WTC11 (cell line): Measurements from ENCODE around the gene KLHDC3. TPM values are rescaled to one million over a fixed set of nuclear protein-coding genes. Genes with fewer than 3 reads are reported as not detected.

ENCODE experiments used
- ATAC-seq: fragments of 200-7000 bp; cut with Tn5 transposase; 2 replicates; pipeline ENCODE4 v1.10.0; 2021; ENCODE audit warnings: mild to moderate bottlenecking, moderate library complexity
- CTCF ChIA-PET: fragments of 300-600 bp; sonication (Branson Sonifier 250); formaldehyde crosslinking; loops from one replicate; lab custom pipeline; 2021; ENCODE audit warnings: antibody characterized with exemption; lab: Charles Lee
- POLR2A ChIA-PET: fragments of 350-600 bp; sonication (Branson Sonifier 250); formaldehyde crosslinking; loops from one replicate; lab custom pipeline; 2021; ENCODE audit warnings: antibody characterized with exemption; lab: Charles Lee
- DNase-seq: peaks from one replicate; pipeline ENCODE4 v3.0.0; 2021; ENCODE audit warnings: low spot score
- H3K27ac Mint-ChIP-seq: 2 replicates; pipeline ENCODE4 v1.8.0; 2021; ENCODE audit warnings: mixed read lengths
- H3K27me3 Mint-ChIP-seq: 2 replicates; pipeline ENCODE4 v1.8.0; 2021; ENCODE audit warnings: low read depth, mild to moderate bottlenecking, moderate library complexity, mixed read lengths
- H3K36me3 Mint-ChIP-seq: 2 replicates; pipeline ENCODE4 v1.8.0; 2021; ENCODE audit warnings: mixed read lengths
- H3K4me1 Mint-ChIP-seq: 2 replicates; pipeline ENCODE4 v1.8.0; 2022; ENCODE audit warnings: mixed read lengths
- H3K4me3 Mint-ChIP-seq: 2 replicates; pipeline ENCODE4 v1.8.0; 2021; ENCODE audit warnings: mild to moderate bottlenecking, moderate library complexity, mixed read lengths
- H3K9me3 Mint-ChIP-seq: 2 replicates; pipeline ENCODE4 v1.8.0; 2021; ENCODE audit warnings: mixed read lengths
- ATF3 ChIP-seq: sonication (generic); formaldehyde crosslinking; conservative IDR thresholded peaks from 2 replicates; pipeline ENCODE4 v1.8.1; 2022; ENCODE audit warnings: mild to moderate bottlenecking, missing genetic modification reagents
- CREM ChIP-seq: sonication (generic); formaldehyde crosslinking; IDR thresholded peaks from 2 replicates; pipeline ENCODE4 v1.8.1; 2022; ENCODE audit warnings: mild to moderate bottlenecking, missing genetic modification reagents, moderate library complexity
- CTCF ChIP-seq: fragments of 200-600 bp; IDR thresholded peaks from 2 replicates; pipeline ENCODE4 v1.8.0; 2022; ENCODE audit warnings: antibody characterized with exemption
- EMX1 ChIP-seq: fragments of 250-450 bp; sonication (Bioruptor Pico); IDR thresholded peaks from 2 replicates; pipeline ENCODE4 v1.8.0; 2021; ENCODE audit warnings: mild to moderate bottlenecking
- ERG ChIP-seq: fragments of 250-450 bp; sonication (Bioruptor Pico); IDR thresholded peaks from 2 replicates; pipeline ENCODE4 v1.8.0; 2021; ENCODE audit warnings: mild to moderate bottlenecking
- ESRRA ChIP-seq: sonication (generic); formaldehyde crosslinking; IDR thresholded peaks from 2 replicates; pipeline ENCODE4 v1.8.1; 2022; ENCODE audit warnings: mild to moderate bottlenecking, missing genetic modification reagents, borderline replicate concordance
- ETV6 ChIP-seq: sonication (generic); formaldehyde crosslinking; IDR thresholded peaks from 2 replicates; pipeline ENCODE4 v1.8.1; 2022; ENCODE audit warnings: mild to moderate bottlenecking, missing genetic modification reagents
- GTF2I ChIP-seq: fragments of 250-450 bp; sonication (Bioruptor Pico); conservative IDR thresholded peaks from 2 replicates; pipeline ENCODE4 v1.4.0; 2021; ENCODE audit warnings: mild to moderate bottlenecking
- HMGXB4 ChIP-seq: sonication (generic); formaldehyde crosslinking; IDR thresholded peaks from 2 replicates; pipeline ENCODE4 v1.8.1; 2023; ENCODE audit warnings: mild to moderate bottlenecking, moderate library complexity, missing genetic modification reagents
- KAT7 ChIP-seq: sonication (generic); formaldehyde crosslinking; IDR thresholded peaks from 2 replicates; pipeline ENCODE4 v1.8.1; 2023; ENCODE audit warnings: missing genetic modification reagents, mild to moderate bottlenecking, borderline replicate concordance
- NR3C1 ChIP-seq: sonication (generic); formaldehyde crosslinking; conservative IDR thresholded peaks from 2 replicates; pipeline ENCODE4 v1.8.1; 2023; ENCODE audit warnings: low read depth, mild to moderate bottlenecking, missing genetic modification reagents
- SOX15 ChIP-seq: fragments of 250-450 bp; sonication (Bioruptor Pico); IDR thresholded peaks from 2 replicates; pipeline ENCODE4 v1.9.0; 2021; ENCODE audit warnings: mild to moderate bottlenecking
- SP1 ChIP-seq: sonication (generic); formaldehyde crosslinking; conservative IDR thresholded peaks from 2 replicates; pipeline ENCODE4 v1.8.1; 2022; ENCODE audit warnings: missing genetic modification reagents
- TEAD1 ChIP-seq: sonication (generic); formaldehyde crosslinking; IDR thresholded peaks from 2 replicates; pipeline ENCODE4 v1.8.0; 2022; ENCODE audit warnings: mild to moderate bottlenecking, missing genetic modification reagents
- ZBTB21 ChIP-seq: sonication (generic); formaldehyde crosslinking; IDR thresholded peaks from 2 replicates; pipeline ENCODE4 v1.8.1; 2023; ENCODE audit warnings: mild to moderate bottlenecking, missing genetic modification reagents, borderline replicate concordance
- total RNA-seq: library from RNA; stranded (reverse); gene quantifications from 3 replicates; pipeline ENCODE4 v1.2.3, GENCODE V29; 2021

The KLHDC3 gene
- total RNA-seq, 1 experiment from 2014 or later, result 172 TPM

- no peak for TF ChIP-seq TEAD1 (CRISPR knock-in tag)
- TF ChIP-seq EMX1 (CRISPR knock-in tag), result no peak
- TF ChIP-seq HMGXB4 (CRISPR knock-in tag), result 0 out of 2 replicates have a peak, but pooled peaks have one; percentile 16
- TF ChIP-seq CREM (CRISPR knock-in tag), result 0 out of 2 replicates have a peak, but pooled peaks have one; percentile 22
- peak; percentile 81 for TF ChIP-seq SP1 (CRISPR knock-in tag)
- TF ChIP-seq SOX15 (CRISPR knock-in tag), result no peak
- TF ChIP-seq ZBTB21 (CRISPR knock-in tag), result no peak
- no peak for TF ChIP-seq CTCF
- no peak for TF ChIP-seq ATF3
- no peak for TF ChIP-seq ESRRA
- no peak for TF ChIP-seq NR3C1 (CRISPR knock-in tag)
Observed at GRCh38 chr6:42984001-42984923, 29.8 kb upstream of the KLHDC3 start, which contains the start of gene PPP2R5D (continued).

- ATAC-seq, result peak; percentile 4
- H3K27me3 Mint-ChIP-seq, result no peaks in the 10 kb centered on the region
- TF ChIP-seq ERG (CRISPR knock-in tag) (no peak), GTF2I (0 out of 2 replicates have a peak, but pooled peaks have one; percentile 35), KAT7 (CRISPR knock-in tag) (no peak), ETV6 (CRISPR knock-in tag) (no peak)
- POLR2A ChIA-PET, result interaction anchor here (0.5 to 1.6 kb wide), 4 partner anchors 11 to 94 kb away, joined by 4 to 9 read pairs (median 5); a partner anchor contains a TSS
- H3K4me1 Mint-ChIP-seq, result peaks cover 20% of the 10 kb centered on the region
- H3K9me3 Mint-ChIP-seq, result no peaks in the 10 kb centered on the region
- H3K4me3 Mint-ChIP-seq, result peak overlapping the region; percentile 79
- CTCF ChIA-PET, result interaction anchor here (0.9 to 1.9 kb wide), 6 partner anchors 11 to 86 kb away, joined by 3 to 14 read pairs (median 10); partner anchors contain the start of genes CNPY3, KLHDC3 and MEA1
- no peak for DNase-seq
- H3K27ac Mint-ChIP-seq, result no peak overlapping the region
- H3K36me3 Mint-ChIP-seq, result peaks cover 5% of the 10 kb centered on the region
Observed at GRCh38 chr6:42984924-42985475, 29.0 kb upstream of the KLHDC3 start.
